ENCODE measurements around the gene ZNF662. TPM values are rescaled to one million over a fixed set of nuclear protein-coding genes. Genes with fewer than 3 reads are reported as not detected.

ZNF662 gene
- total RNA-seq, 1 experiment from 2014 or later = 0.04 TPM

DNA sequence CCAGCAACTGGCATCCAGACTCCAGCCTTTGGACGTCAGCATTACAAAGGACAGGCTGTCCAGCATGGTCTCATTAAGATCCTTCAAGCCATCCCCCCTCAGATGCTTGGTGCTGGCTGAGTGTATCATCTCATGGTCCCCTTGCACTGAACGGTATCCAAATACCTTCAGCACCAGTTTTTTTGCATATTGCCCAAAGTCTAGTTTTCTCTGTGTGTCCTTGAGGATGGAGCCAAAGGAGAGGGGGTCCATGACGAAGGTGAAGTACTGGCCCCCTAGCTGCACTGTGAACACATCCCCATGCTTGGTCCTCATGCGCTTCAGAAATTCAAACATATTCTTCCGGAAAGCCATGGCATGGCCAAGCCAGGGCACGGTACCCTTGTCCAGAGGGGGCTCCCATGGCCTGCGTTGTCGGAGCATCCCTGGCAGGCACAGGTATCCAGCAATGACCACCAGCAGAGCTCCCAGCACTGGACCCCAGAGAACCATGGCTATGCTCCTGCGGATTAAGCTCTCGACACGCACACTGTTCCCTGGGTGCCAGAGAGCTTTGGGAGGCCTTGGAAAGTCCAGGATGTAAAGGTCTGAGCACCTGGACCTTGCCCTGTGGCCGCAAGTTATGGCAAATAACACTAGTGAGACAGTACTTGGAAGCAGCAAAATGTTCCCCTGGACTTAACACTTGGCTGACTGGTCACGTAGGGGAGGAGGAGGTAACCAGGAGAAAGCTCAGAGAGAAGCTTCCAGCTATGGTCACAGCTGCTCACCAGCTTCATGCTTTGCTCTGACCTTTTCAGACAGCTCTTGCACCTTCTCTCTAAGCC is 30.4 kb upstream of the ZNF662 start, which contains the start of gene CYP8B1:
TSS of gene CYP8B1 (minus strand) at position 555 of the 827 bp plus-strand sequence. CDS start at position 492, 63 bp downstream.
- Histone ChIP-seq H3K4me1 (ENCODE audit: insufficient read depth, low read length) (no peaks in the 10 kb centered on the region), H4K20me1 (ENCODE audit: low read length) (no peaks in the 10 kb centered on the region), H3K27ac (ENCODE audit: low read length) (no peak within 1 kb of the TSS), H3K36me3 (ENCODE audit: low read depth, low read length) (no peaks in the 10 kb centered on the region), H3K9ac (ENCODE audit: low read length) (no peak within 1 kb of the TSS), H3K9me3 (ENCODE audit: low read length) (no peaks in the 10 kb centered on the region), H3F3A (ENCODE audit: low read length, unreplicated experiment) (no peaks in the 10 kb centered on the region), H3K9me2 (replicated peaks; ENCODE audit: low read length) (no peaks in the 10 kb centered on the region), H3K27me3 (ENCODE audit: low read length) (0 out of 2 replicates have a peak, but pooled peaks cover 3% of the 10 kb centered on the region), H3K4me2 (ENCODE audit: low read length) (no peak within 1 kb of the TSS), H3K79me2 (ENCODE audit: low read length) (no peaks in the 10 kb centered on the region), H3K4me3 (ENCODE audit: low read length) (no peak within 1 kb of the TSS), H2AFZ (ENCODE audit: low read length) (no peak within 1 kb of the TSS)
- intact Hi-C loops (cut with micrococcal nuclease) = no loop called here
- POLR2A ChIA-PET (ENCODE audit: unreplicated experiment) = no interaction called here
- no peak for ATAC-seq
- no peak for DNase-seq
- BruUV-seq (replicated peaks) = no TSS peak
- TF ChIP-seq EZH2phosphoT487 (IDR thresholded peaks at IDR 0.05; ENCODE audit: borderline replicate concordance, low read length) (no peak), EZH2 (IDR thresholded peaks at IDR 0.05; ENCODE audit: low read length, unreplicated experiment) (no peak)
- TF ChIP-seq, protein P1, sequence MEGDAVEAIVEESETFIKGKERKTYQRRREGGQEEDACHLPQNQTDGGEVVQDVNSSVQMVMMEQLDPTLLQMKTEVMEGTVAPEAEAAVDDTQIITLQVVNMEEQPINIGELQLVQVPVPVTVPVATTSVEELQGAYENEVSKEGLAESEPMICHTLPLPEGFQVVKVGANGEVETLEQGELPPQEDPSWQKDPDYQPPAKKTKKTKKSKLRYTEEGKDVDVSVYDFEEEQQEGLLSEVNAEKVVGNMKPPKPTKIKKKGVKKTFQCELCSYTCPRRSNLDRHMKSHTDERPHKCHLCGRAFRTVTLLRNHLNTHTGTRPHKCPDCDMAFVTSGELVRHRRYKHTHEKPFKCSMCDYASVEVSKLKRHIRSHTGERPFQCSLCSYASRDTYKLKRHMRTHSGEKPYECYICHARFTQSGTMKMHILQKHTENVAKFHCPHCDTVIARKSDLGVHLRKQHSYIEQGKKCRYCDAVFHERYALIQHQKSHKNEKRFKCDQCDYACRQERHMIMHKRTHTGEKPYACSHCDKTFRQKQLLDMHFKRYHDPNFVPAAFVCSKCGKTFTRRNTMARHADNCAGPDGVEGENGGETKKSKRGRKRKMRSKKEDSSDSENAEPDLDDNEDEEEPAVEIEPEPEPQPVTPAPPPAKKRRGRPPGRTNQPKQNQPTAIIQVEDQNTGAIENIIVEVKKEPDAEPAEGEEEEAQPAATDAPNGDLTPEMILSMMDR (conservative IDR thresholded peaks at IDR 0.05; ENCODE audit: low read depth, low read length) = no peak
- CTCF ChIA-PET = no interaction called here

DNA sequence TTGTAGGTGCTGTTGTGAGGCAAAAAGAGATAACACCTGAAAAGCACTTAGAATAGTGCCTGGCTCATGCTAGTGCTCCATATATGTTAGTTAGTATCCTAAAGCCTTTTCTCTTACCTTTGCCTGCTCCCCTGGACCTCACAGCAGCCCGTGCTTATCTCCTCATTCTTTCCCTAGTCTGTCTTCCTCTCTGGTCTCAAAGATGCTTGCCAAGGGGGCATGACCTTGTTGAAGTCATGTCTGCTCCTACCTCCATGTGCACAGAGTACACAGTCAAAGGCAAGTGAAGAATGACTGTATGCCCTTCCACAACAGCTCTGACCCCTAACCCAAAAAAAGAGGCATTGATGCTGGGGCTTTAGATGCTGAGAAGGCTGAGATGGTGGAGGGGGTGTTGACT is 29.5 kb upstream of the ZNF662 start:
- Histone ChIP-seq H3K9ac (ENCODE audit: low read length) (no peak overlapping the region), H3K9me3 (ENCODE audit: low read length) (no peaks in the 10 kb centered on the region), H3K4me1 (ENCODE audit: insufficient read depth, low read length) (peaks cover 3% of the 10 kb centered on the region; the same call in 1 of the 2 replicates), H3K27me3 (ENCODE audit: low read length) (0 out of 2 replicates have a peak, but pooled peaks cover 3% of the 10 kb centered on the region), H2AFZ (ENCODE audit: low read length) (no peak overlapping the region), H4K20me1 (ENCODE audit: low read length) (no peaks in the 10 kb centered on the region), H3K36me3 (ENCODE audit: low read depth, low read length) (no peaks in the 10 kb centered on the region), H3K79me2 (ENCODE audit: low read length) (no peaks in the 10 kb centered on the region), H3K4me2 (ENCODE audit: low read length) (no peak overlapping the region), H3K4me3 (ENCODE audit: low read length) (no peak overlapping the region), H3F3A (ENCODE audit: low read length, unreplicated experiment) (no peaks in the 10 kb centered on the region), H3K27ac (ENCODE audit: low read length) (no peak overlapping the region), H3K9me2 (replicated peaks; ENCODE audit: low read length) (no peaks in the 10 kb centered on the region)
- CTCF ChIA-PET = no interaction called here
- POLR2A ChIA-PET (ENCODE audit: unreplicated experiment) = no interaction called here
- DNase-seq (no peak), ATAC-seq (no peak)
- BruUV-seq (replicated peaks) = no TSS peak
- intact Hi-C loops (cut with micrococcal nuclease) = no loop called here
- no peak for TF ChIP-seq EZH2 (IDR thresholded peaks at IDR 0.05; ENCODE audit: low read length, unreplicated experiment)
- TF ChIP-seq, protein P1 (conservative IDR thresholded peaks at IDR 0.05; ENCODE audit: low read depth, low read length) = no peak
- TF ChIP-seq EZH2phosphoT487 (IDR thresholded peaks at IDR 0.05; ENCODE audit: borderline replicate concordance, low read length) = no peak

All from PC-3 (cell line).